ENCODE measurements around the gene WARS2.

The WARS2 gene

DNA sequence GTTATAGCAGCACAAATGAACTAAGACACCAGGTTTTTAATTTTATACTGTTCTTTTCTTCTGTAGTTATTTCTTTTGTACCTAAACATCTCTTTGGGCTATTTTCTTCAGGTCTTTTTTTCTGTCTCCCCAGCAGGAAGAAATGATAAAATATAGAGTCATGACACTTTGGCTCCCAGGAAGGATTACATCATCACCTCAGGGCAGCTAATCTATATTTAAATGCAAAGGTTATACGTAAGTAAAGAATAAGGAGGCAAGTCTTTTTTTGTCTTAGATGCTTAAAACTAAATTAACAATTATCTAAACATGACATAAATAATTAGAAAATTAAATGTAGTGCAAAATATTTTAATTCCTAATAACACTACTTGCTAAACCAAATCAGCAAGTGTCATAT is 57.0 kb downstream of the WARS2 start:
- no peak for DNase-seq
- Histone ChIP-seq H3K27ac (ENCODE audit: low read length) (no peak overlapping the region), H3K79me2 (ENCODE audit: low read length) (no peaks in the 10 kb centered on the region), H3K9me2 (replicated peaks; ENCODE audit: insufficient read depth, low read length) (no peaks in the 10 kb centered on the region), H3K4me2 (ENCODE audit: low read depth, low read length) (no peak overlapping the region), H3K9ac (ENCODE audit: low read length) (no peak overlapping the region), H3K27me3 (replicated peaks; ENCODE audit: insufficient read depth, low read length) (no peaks in the 10 kb centered on the region), H2AFZ (ENCODE audit: low read length) (no peak overlapping the region), H3F3A (ENCODE audit: insufficient read depth, low read length) (no peaks in the 10 kb centered on the region), H4K20me1 (ENCODE audit: insufficient read depth, low read length) (no peaks in the 10 kb centered on the region), H3K4me1 (ENCODE audit: low read length) (no peaks in the 10 kb centered on the region), H3K4me3 (ENCODE audit: low read length) (no peak overlapping the region), H3K36me3 (replicated peaks; ENCODE audit: insufficient read depth, low read length) (no peaks in the 10 kb centered on the region), H3K9me3 (replicated peaks; ENCODE audit: insufficient read depth, low read length) (no peaks in the 10 kb centered on the region)
- TF ChIP-seq, protein P1, sequence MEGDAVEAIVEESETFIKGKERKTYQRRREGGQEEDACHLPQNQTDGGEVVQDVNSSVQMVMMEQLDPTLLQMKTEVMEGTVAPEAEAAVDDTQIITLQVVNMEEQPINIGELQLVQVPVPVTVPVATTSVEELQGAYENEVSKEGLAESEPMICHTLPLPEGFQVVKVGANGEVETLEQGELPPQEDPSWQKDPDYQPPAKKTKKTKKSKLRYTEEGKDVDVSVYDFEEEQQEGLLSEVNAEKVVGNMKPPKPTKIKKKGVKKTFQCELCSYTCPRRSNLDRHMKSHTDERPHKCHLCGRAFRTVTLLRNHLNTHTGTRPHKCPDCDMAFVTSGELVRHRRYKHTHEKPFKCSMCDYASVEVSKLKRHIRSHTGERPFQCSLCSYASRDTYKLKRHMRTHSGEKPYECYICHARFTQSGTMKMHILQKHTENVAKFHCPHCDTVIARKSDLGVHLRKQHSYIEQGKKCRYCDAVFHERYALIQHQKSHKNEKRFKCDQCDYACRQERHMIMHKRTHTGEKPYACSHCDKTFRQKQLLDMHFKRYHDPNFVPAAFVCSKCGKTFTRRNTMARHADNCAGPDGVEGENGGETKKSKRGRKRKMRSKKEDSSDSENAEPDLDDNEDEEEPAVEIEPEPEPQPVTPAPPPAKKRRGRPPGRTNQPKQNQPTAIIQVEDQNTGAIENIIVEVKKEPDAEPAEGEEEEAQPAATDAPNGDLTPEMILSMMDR (IDR thresholded peaks at IDR 0.05; ENCODE audit: low read length), result no peak
- TF ChIP-seq EZH2phosphoT487 (IDR thresholded peaks at IDR 0.05; ENCODE audit: low read length), result no peak
- no peak for TF ChIP-seq EZH2 (optimal IDR thresholded peaks at IDR 0.05; ENCODE audit: low read depth, low read length)

DNA sequence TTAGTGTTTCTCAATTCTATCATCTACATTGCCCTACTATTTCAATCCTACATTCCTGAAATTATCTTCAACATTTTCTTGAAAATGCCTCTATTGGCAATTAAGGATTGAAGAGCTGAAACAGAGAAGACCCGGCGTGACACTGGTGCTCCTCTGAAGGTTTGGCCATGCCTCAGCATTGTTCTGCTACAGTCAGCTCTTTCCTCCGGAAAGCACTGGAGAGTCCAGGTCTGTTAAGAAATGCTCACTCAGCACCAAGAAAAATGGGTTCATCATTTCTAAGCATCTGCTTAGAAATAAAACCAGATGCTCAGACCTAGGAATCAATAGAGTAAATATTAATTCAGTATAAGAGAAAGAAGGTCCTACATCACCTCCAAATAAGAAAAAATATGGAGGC is 58.8 kb downstream of the WARS2 start:
- no peaks in the 10 kb centered on the region for H3K27me3 ChIP-seq (replicated peaks; ENCODE audit: insufficient read depth, low read length)
- no peak overlapping the region for H3K4me3 ChIP-seq (ENCODE audit: low read length)
- DNase-seq, result no peak
- H2AFZ ChIP-seq (ENCODE audit: low read length), result no peak overlapping the region
- H3K9me2 ChIP-seq (replicated peaks; ENCODE audit: insufficient read depth, low read length), result no peaks in the 10 kb centered on the region
- no peaks in the 10 kb centered on the region for H3K9me3 ChIP-seq (replicated peaks; ENCODE audit: insufficient read depth, low read length)
- H3K4me1 ChIP-seq (ENCODE audit: low read length), result no peaks in the 10 kb centered on the region
- no peaks in the 10 kb centered on the region for H3F3A ChIP-seq (ENCODE audit: insufficient read depth, low read length)
- no peak overlapping the region for H3K27ac ChIP-seq (ENCODE audit: low read length)
- H3K4me2 ChIP-seq (ENCODE audit: low read depth, low read length), result no peak overlapping the region
- H3K9ac ChIP-seq (ENCODE audit: low read length), result no peak overlapping the region
- H3K36me3 ChIP-seq (replicated peaks; ENCODE audit: insufficient read depth, low read length), result no peaks in the 10 kb centered on the region
- H3K79me2 ChIP-seq (ENCODE audit: low read length), result no peaks in the 10 kb centered on the region
- no peaks in the 10 kb centered on the region for H4K20me1 ChIP-seq (ENCODE audit: insufficient read depth, low read length)
- TF ChIP-seq, protein P1 (IDR thresholded peaks at IDR 0.05; ENCODE audit: low read length), result no peak
- TF ChIP-seq EZH2phosphoT487 (IDR thresholded peaks at IDR 0.05; ENCODE audit: low read length) (no peak), EZH2 (optimal IDR thresholded peaks at IDR 0.05; ENCODE audit: low read depth, low read length) (no peak)

DNA sequence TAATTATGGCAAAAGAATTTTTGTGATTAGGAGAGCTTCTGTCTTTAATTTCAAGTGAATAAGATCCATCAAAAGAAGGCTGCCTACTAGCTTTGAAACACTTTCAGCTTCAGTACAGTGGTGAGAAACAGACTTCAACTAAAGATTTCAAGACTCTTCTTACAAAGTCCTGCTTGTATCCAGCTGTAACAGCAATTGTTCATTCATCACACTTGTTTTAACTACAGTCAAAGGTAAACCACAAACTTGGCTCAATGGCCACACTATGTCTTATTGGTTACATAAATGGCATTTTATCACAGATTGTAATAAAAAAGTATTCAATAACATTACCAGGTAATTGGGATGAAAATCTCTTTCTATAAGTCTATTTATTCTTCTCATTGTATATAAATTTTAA is 59.2 kb downstream of the WARS2 start:
- H3K4me2 ChIP-seq (ENCODE audit: low read depth, low read length), result no peak overlapping the region
- no peaks in the 10 kb centered on the region for H3K9me3 ChIP-seq (replicated peaks; ENCODE audit: insufficient read depth, low read length)
- no peak overlapping the region for H3K4me3 ChIP-seq (ENCODE audit: low read length)
- H3K9me2 ChIP-seq (replicated peaks; ENCODE audit: insufficient read depth, low read length), result no peaks in the 10 kb centered on the region
- H3K4me1 ChIP-seq (ENCODE audit: low read length), result no peaks in the 10 kb centered on the region
- DNase-seq, result no peak
- no peaks in the 10 kb centered on the region for H3K79me2 ChIP-seq (ENCODE audit: low read length)
- no peaks in the 10 kb centered on the region for H4K20me1 ChIP-seq (ENCODE audit: insufficient read depth, low read length)
- TF ChIP-seq EZH2 (optimal IDR thresholded peaks at IDR 0.05; ENCODE audit: low read depth, low read length) (no peak), EZH2phosphoT487 (IDR thresholded peaks at IDR 0.05; ENCODE audit: low read length) (no peak)
- TF ChIP-seq, protein P1 (IDR thresholded peaks at IDR 0.05; ENCODE audit: low read length), result no peak
- H3K27ac ChIP-seq (ENCODE audit: low read length), result no peak overlapping the region
- no peak overlapping the region for H2AFZ ChIP-seq (ENCODE audit: low read length)
- H3K9ac ChIP-seq (ENCODE audit: low read length), result no peak overlapping the region
- H3K36me3 ChIP-seq (replicated peaks; ENCODE audit: insufficient read depth, low read length), result no peaks in the 10 kb centered on the region
- no peaks in the 10 kb centered on the region for H3F3A ChIP-seq (ENCODE audit: insufficient read depth, low read length)
- H3K27me3 ChIP-seq (replicated peaks; ENCODE audit: insufficient read depth, low read length), result no peaks in the 10 kb centered on the region
